ENCODE data around the gene STK32C.

STK32C gene

DNA sequence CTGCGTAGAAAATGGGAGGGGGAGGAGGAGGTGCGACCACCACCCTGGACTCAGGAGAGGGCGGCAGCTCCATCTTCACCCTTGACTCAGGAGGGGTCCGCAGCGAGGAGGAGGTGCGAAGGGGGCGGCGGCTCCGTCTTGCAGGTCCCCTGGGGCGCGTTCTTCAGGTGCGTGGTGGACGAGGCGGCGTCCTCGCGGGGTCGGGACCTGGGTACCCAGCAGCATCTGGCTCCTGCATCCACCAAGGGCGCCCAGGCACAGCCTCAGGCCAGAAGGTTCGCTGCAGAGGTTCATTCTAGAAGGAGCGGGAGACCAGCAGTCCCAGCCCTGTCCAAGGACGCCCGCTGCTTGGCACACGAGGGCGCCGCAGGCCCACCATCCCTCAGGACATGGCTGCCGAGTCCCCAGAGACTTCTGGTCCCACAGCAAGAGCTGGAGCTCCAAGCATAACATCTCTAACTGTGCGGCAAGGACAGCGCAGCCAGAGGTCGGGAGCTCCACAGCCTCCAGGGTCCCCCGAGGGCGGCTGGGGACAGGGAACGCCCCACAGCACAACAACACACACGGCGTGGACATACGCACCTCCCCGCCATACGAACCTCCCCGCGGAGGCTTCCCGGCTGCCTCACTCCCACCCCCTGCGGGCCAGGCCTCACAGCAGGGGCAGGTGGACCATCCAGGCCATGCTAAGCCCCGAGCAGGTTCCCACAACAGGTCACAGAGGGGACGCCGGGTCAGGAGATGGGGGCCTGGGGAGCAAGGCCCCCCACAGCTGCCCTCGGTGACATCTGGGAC lies 137.8 kb downstream of the STK32C start:
- TF ChIP-seq, protein P1, sequence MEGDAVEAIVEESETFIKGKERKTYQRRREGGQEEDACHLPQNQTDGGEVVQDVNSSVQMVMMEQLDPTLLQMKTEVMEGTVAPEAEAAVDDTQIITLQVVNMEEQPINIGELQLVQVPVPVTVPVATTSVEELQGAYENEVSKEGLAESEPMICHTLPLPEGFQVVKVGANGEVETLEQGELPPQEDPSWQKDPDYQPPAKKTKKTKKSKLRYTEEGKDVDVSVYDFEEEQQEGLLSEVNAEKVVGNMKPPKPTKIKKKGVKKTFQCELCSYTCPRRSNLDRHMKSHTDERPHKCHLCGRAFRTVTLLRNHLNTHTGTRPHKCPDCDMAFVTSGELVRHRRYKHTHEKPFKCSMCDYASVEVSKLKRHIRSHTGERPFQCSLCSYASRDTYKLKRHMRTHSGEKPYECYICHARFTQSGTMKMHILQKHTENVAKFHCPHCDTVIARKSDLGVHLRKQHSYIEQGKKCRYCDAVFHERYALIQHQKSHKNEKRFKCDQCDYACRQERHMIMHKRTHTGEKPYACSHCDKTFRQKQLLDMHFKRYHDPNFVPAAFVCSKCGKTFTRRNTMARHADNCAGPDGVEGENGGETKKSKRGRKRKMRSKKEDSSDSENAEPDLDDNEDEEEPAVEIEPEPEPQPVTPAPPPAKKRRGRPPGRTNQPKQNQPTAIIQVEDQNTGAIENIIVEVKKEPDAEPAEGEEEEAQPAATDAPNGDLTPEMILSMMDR (IDR thresholded peaks at IDR 0.05; ENCODE audit: insufficient read depth, low read depth, low read length, missing control alignments): no peak
- DNase-seq (ENCODE audit: low read depth): no peak

DNA sequence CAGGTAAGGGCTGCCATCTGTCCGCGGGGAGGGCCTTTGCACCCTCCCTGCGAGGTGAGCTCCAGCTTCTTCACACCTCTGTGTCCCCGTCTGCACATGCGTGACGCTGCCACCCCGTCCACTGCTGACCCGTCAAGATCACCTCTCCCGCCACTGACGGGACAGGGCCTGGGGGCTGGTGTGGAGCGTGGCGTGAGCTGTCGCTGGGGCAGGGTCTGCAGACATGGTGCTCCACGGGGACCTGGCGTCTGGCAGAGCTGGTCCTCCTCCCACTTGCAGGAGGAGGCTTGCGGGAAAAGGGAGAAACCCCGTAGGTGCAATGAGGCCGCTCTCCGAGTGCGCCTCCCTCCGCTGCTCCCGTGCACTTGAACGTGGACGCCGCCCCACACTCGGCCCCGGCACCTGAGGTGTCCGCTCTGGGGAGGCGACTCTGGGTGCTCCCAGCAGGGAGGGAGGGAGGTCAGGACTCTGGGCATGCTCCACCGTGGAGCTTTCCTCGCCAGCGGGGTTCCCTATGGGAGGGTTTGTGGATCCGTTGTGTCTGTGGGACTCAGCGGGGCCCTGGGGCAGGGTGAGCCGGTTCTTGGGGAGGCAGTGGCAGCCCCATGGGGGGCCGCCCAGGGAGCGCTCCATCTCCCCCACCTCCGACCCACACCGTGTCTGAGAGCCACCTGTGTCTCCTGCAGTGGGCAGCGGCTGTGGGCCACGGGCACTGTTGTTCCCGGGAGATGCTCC lies 138.6 kb downstream of the STK32C start:
- no peak for DNase-seq (ENCODE audit: low read depth)
- H3K4me3 ChIP-seq (ENCODE audit: low read length): no peak overlapping the region
- TF ChIP-seq, protein P1 (IDR thresholded peaks at IDR 0.05; ENCODE audit: insufficient read depth, low read depth, low read length, missing control alignments): no peak

More for the DNA sequence above, 137.8 kb downstream of the STK32C start:
- no peak overlapping the region for H3K4me3 ChIP-seq (ENCODE audit: low read length)

DNA sequence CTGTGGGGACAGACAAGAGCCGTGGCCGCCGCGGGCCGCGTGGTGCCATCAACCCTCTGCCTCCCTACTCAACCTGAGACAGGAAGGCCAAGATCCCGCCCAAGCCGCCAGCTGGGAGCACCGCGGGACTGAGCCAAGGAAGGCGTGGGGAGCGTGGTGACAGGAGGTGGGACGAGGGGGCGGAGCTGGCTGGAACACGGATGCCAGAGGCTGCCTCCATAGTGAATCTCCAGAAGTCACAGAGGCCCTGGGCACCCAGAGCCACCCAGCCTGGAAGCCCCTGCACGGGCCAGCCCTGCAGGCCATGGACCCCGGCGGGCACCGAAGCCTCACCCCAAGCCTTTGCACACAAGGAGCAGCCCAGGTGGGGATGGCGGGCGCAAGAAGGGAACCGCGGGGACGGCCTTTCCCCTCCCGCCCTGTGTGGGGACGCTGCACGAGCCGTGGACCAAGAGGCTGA lies 139.1 kb downstream of the STK32C start:
- TF ChIP-seq, protein P1 (IDR thresholded peaks at IDR 0.05; ENCODE audit: insufficient read depth, low read depth, low read length, missing control alignments): no peak
- no peak for DNase-seq (ENCODE audit: low read depth)
- no peak overlapping the region for H3K4me3 ChIP-seq (ENCODE audit: low read length)

DNA sequence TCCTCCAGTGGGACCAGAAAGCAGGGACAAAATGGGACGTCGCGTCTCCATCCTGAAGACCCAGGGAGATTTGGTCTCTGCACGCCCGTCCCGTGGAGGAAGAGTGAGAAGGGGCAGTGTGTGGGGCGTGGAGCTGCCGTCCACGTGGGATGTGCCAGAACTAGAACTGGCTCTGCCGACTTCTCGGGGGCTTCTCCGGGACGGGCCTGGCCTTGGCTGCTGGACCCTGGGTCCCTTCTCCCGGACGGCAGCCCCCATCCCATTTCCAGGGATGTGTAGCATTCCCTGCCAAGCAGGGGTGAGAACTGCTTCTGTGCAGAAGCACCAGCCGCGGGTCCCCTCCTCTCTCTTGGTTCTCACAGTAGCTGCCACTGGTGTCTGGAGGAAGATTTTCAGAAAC lies 139.8 kb downstream of the STK32C start:
- no peak overlapping the region for H3K4me3 ChIP-seq (ENCODE audit: low read length)
- no peak for DNase-seq (ENCODE audit: low read depth)
- TF ChIP-seq, protein P1 (IDR thresholded peaks at IDR 0.05; ENCODE audit: insufficient read depth, low read depth, low read length, missing control alignments): no peak

DNA sequence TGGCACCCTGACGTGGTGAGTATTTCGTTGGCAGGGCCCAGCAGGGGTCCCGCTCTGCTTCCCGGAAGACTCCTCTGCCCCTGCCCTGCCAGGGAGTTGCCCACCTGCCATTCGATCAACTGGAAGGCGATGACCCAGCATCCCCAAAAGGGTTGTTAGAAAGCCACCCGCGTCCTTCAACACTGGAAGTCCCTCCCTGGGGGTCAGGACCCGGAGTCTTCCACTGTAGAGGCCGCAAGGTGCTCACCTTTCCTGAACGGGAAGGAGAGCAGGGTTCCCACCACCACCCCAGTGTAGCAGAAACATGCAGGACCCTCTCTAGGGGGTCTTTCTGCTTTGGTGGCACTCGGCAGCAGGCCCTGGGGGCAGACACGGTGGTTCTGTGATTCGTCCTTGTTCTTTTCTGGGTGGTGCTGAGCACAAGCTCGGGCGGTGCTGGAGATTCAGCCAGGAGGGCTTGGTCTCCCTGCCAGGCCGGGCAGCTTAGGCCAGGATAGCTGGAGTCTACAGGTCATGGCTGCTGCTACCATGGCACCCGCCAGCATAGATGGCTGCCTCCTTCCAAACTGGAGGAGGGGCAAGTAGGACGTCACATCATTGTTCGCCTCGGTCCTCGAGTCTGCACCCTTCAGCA lies 140.6 kb downstream of the STK32C start:
- no peak overlapping the region for H3K4me3 ChIP-seq (ENCODE audit: low read length)
- DNase-seq (ENCODE audit: low read depth): no peak
- TF ChIP-seq, protein P1 (IDR thresholded peaks at IDR 0.05; ENCODE audit: insufficient read depth, low read depth, low read length, missing control alignments): no peak

DNA sequence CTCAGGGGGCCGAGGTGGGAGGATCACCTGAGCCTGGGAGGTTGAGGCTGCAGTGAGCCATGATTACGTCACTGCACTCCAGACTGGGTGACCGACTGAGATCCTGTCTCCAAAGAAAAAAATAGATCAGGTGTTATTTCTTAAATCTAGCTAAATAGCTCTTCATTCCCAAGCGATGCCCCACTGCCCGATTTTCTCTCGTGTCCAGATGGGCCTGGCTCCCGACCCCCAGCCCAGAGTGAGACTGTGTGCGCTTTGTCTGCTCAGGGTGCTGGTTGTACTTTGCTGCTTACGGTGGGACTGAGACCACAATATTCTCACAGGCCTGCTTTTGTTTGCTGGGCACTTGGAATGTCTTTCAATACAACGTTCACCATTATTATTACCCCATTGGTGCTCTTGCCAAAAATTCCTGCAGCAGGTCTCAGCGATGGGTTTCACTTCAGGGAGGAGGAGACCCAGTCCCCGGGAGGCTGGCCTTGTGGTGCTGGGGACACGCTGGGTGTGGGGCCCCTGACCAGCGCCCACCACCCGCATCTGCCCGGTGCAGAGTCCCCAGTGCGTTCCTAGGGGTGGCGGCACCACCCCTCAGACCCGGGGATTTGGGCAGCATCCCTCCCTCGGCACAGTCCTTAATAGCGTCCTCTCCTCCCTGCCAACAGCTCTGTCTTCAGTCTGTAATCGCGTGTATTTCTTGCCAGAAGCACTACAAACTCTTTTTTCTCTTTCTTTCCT lies 141.4 kb downstream of the STK32C start:
- DNase-seq (ENCODE audit: low read depth): no peak
- TF ChIP-seq, protein P1 (IDR thresholded peaks at IDR 0.05; ENCODE audit: insufficient read depth, low read depth, low read length, missing control alignments): no peak
- H3K4me3 ChIP-seq (ENCODE audit: low read length): no peak overlapping the region
